IPS-NIHi7 (cell line): Measurements from ENCODE around the gene DEGS2.
"Not testable (repeated sequence)": the region's sequence is repeated elsewhere in the genome, so short reads cannot be mapped to it uniquely, and the experiment has no call there.

Experiments used
- DNase-seq: peaks from one replicate; pipeline ENCODE4 v3.0.0; 2012; ENCODE audit warnings: mixed read lengths; ENCODE audit errors: extremely low spot score

DEGS2 gene

GRCh38 chr14:100180671-100181070 lies 21.2 kb upstream of the DEGS2 start:
- DNase-seq = not testable (repeated sequence)

GRCh38 chr14:100178691-100179090 lies 19.2 kb upstream of the DEGS2 start:
- no peak for DNase-seq

GRCh38 chr14:100176811-100177327 lies 17.4 kb upstream of the DEGS2 start:
- DNase-seq = peak; percentile 8

GRCh38 chr14:100173353-100173752 lies 13.9 kb upstream of the DEGS2 start:
- peak; percentile 9 for DNase-seq

GRCh38 chr14:100172811-100173210 lies 13.4 kb upstream of the DEGS2 start:
- DNase-seq = no peak

- no peak for DNase-seq
Observed at GRCh38 chr14:100170880-100171279, 11.4 kb upstream of the DEGS2 start.

GRCh38 chr14:100168506-100168905 lies 9.1 kb upstream of the DEGS2 start:
- DNase-seq = no peak

- no peak for DNase-seq
Observed at GRCh38 chr14:100165831-100166440, 6.5 kb upstream of the DEGS2 start.

GRCh38 chr14:100165376-100165775 lies 5.9 kb upstream of the DEGS2 start:
- peak; percentile 50 for DNase-seq

- DNase-seq = no peak
Observed at GRCh38 chr14:100160534-100160916, 1.1 kb upstream of the DEGS2 start.

- DNase-seq = peak; percentile 50
Observed at GRCh38 chr14:100159865-100160533, 554 bp upstream of the DEGS2 start.

GRCh38 chr14:100158566-100159093 lies 815 bp downstream of the DEGS2 start:
- DNase-seq = no peak

GRCh38 chr14:100157548-100158232 lies 1.8 kb downstream of the DEGS2 start:
- DNase-seq = not testable (repeated sequence)

- DNase-seq = no peak
Observed at GRCh38 chr14:100156776-100157175, 2.7 kb downstream of the DEGS2 start.

- no peak for DNase-seq
Observed at GRCh38 chr14:100155756-100156616, 3.5 kb downstream of the DEGS2 start.

- DNase-seq = peak; percentile 90
Observed at GRCh38 chr14:100155049-100155621, 4.3 kb downstream of the DEGS2 start.

GRCh38 chr14:100153560-100153959 lies 5.9 kb downstream of the DEGS2 start:
- no peak for DNase-seq

GRCh38 chr14:100152091-100152490 lies 7.4 kb downstream of the DEGS2 start:
- DNase-seq = no peak

- DNase-seq = no peak
Observed at GRCh38 chr14:100150932-100151587, 8.4 kb downstream of the DEGS2 start.

GRCh38 chr14:100149851-100150611 lies 9.4 kb downstream of the DEGS2 start:
- no peak for DNase-seq
